Stimulated activated CD4-positive, alpha-beta T cell treated with anti-CD3 and anti-CD28 coated beads, Interleukin-12 subunit alpha, Interleukin-12 subunit beta, amount 100 ng/mL, for 4 hours (primary cell): ENCODE measurements around the gene UNC13A.

ENCODE experiments used
- DNase-seq: peaks from one replicate; pipeline ENCODE4 v3.0.0-alpha.2; 2020

UNC13A gene

DNA sequence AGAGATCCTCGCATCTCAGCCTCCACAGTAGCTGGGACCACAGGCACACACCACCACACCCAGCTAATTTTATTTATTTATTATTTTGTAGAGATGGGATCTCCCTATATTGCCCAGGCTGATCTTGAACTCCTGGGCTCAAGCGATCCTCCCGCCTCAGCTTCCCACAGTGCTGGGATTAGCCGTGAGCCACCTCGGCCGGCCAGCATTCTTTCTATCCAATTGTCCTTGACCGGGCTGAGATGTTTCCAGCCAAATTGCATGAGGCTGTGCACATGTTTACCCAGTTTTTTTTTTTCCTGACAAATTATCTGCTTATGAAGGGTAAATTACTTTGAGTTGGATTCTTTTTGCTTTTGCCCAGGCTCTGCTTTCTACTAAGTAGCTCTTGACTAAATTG lies 28.2 kb downstream of the UNC13A start:
- no peak for DNase-seq

DNA sequence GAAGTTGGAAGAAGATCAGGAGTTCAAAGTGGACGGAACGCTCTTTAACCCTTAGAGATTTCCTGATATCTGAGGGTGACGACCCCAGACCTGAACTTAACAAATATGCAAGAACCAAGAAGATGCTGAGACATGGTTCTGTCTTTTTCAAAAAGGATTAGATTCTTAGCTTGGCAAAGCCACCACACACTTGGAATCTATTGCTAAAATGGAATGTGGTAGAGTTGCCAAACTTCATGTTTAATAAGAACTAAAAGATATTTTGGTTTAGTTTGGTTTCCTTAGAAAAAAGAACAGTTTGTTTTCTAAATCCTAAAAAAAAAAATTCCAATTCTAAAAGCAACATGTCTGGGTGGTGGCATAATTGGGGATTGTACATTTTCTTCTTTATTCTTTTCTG lies 29.5 kb downstream of the UNC13A start:
- DNase-seq = no peak

DNA sequence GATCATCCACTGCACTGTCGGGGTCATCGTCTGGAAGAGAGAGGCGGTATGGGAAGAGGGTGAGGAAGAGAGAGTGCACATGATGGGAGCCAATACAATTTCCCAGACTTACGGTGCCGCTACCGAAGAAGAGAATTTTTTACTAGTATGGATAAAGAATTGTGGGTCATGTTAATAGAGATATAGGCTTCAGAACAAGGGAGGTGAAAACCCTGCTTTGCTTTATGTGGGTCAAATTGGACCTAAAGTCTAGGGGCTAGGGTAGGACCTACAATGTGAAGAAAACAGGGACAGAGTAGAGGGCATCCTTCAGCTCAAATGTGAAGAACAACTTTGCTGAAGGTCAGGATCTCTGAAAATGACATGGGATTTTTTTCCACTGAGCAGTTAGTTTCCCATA lies 29.9 kb downstream of the UNC13A start:
- DNase-seq = no peak

DNA sequence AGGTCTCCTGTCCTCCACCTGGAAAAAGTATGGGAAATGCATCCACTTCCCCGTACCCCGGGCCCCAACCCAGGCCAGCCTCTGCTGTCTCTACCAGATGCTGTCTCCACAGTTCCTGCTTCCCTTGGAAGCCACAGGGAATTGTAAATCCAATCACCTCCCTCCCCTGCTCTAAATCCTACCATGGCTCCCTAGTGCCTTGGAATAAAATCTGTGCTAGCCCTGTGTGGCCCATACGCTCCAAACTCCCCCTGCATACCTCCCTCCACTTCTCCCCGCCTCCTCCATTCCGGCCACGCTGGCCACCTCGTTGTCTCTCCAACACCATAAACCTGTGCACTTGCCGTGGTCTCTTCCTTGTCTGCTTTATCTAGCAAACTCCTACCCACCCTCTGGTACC lies 31.2 kb downstream of the UNC13A start:
- no peak for DNase-seq

DNA sequence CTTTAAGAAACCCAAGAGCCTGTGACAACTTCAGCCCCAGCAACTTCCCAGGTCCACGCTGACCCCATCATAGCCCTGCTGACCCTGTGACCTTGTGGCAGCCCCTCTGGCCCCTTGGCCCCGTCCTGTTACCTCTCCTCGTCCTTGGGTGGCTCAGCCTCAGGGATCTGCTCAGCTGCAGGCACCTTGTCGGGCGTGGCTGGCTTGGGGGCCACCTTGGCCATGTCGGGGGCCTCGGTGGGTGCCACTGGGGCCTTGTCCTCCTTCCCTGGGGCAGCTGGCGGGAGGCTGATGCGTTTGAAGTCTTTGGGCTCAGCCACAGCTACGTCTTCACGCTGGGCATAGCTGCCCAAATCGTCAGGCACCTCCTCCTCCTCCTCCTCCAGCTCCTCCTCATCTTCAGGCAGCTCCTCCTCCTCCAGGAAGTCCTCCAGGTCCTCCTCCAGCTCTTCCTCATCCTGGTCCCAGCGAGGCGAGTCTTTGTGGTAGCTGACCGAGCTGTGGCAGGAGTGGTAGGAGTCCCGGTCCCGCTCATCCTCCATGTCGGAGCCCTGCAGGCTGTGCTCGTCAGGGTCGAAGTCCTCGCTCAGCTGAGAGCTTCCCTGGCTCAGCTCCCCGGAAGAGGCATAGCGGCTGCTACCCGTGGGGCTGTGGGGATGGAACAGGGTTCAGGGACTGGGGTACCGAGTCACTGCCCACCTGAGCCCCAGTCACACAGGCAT lies 32.2 kb downstream of the UNC13A start:
- DNase-seq = no peak

DNA sequence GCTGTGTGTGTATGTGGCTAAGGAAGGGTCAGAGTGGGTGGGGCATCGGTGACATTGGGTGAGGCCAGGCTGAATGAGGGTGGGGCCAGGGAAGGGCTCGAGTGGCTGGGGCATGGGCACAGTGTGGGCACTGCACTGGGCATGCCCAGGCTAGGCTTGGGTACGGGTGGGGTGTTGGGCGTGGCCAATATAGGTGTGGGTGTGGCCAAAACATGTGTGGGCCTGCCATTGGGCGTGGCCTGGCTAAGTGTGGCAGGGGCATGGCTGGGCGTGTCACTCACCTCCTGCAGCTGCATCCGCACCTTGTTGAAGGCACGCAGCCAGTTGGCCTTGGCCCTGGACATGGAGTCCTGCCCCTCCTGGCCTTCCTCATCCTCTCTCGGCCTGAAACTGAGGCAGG lies 33.2 kb downstream of the UNC13A start:
- DNase-seq = no peak

DNA sequence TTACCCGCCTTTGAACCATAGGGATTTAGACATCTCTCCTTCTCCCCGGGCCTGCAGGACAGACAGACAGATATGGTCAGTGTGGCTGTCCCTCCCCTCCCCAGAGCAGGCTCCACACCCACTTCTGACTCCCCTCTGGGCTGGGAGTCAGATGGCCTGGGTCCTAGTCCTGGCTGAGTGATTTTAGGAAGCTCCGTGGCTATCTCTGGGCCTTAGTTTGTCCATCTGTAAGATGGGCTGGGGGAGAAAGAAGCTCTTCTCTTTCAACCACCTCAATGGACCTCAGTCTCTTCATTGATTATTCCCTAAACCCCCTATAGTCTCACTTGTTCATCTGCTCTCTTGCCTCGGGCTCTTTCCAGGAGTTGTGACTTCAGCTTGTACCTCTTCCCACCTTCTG lies 35.5 kb downstream of the UNC13A start:
- no peak for DNase-seq

DNA sequence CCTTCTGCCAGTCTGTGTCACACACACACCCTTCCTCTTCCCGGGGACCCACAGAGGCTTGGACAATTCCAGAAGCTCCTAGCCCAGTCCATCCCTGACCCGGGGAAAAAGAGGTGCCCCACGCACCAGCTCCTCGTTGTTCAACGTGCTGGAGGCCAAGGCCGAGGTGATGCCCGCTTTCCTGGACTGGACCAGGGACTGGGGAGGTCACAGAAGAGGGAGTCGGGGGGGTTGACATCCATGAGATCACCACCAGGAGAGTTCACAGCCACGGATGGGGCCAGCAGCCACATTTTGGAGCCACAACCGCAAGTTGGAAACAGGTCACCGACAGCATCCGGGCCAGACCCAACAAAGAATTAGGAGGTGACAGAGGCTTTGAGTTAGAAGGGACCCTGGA lies 39.4 kb downstream of the UNC13A start:
- no peak for DNase-seq

DNA sequence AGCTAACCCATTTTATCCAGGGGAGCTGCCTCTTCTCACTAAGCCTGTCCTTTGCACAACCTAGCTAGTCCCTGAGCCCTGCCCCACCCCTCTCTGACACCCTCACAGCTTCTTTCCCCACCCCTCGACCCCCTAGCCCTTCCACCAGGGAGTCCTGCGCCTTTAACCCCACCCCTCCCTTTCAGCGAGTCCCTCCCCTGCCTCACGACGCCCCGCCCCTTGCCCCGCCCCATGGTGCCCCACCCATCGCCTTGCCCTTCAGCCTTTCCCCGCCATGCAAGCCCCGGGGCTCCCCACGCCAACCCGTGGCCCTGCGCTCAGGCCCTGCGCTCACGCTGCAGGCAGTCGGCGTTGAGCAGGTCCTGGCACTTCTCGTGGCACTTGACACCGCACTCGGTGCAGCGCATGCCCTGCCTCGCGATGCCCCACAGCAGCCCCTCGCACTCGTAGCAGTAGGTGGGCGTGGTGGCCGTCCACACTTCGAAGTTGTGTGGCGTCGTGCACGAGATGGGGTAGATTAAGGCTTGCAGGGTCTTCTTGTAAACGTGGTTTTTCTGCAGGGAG lies 40.0 kb downstream of the UNC13A start:
- DNase-seq = no peak

DNA sequence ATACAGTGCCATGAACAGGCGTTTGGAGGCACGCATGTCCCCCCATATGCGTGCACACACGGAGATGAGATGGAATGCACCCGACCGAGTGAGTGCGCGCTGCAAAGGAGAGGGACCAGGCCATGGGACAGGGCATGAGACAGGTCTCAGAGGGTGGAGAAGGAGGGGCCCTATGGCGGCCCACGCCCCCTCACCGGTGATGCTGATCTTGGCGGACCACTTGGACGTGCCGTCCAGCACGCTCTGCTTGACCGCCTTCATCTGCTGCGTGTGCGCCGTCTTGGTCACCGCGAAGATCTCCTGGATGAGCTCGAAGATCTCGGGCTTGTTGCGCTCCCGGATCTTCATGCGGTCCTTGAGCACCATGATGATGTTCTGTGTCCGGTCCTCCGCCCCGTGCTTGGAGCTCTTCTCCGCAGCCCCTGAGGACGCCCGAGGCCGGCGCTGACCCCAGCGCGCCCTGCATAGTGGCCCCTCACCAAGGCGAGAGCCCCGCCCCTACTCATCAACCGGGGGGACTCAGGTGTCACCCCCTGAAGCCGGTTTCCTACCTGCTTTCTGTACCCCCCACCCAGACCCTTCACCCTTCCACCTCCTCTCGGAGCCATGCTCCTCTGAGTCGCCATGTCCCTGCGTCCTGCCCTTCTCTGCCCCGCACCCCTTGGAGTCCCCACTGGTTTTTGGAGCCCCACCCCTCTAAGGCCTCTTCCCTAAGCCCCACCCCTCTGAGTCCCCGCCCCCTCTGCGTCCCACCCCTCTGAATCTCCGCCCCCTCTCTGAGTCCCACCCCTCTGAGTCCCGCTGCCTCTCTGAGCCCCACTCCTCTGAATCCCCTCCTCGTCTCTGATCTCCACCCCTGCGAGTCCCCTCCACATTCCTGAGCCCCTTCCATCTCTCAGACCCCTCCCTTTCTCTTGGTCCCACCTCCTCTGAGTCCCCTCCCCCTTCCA lies 40.8 kb downstream of the UNC13A start:
- no peak for DNase-seq

DNA sequence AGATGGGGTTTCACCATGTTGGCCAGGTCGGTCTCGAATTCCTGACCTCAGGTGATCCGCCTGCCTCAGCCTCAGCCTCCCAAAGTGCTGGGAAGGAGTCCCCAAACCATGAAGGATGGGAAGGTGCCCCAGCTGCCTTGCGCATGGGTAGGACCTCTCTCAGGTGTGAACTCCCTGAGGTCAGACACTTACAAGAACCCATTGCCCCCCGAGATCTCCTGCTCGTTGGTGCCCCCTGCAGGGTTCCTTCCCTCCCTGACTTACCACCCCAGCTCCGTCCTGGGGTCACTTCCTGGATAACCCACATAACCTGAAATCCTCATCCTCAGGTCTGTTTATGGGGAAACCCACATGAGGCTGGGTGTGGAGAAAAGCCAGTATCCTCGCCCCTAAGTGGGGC lies 41.7 kb downstream of the UNC13A start:
- DNase-seq = no peak

DNA sequence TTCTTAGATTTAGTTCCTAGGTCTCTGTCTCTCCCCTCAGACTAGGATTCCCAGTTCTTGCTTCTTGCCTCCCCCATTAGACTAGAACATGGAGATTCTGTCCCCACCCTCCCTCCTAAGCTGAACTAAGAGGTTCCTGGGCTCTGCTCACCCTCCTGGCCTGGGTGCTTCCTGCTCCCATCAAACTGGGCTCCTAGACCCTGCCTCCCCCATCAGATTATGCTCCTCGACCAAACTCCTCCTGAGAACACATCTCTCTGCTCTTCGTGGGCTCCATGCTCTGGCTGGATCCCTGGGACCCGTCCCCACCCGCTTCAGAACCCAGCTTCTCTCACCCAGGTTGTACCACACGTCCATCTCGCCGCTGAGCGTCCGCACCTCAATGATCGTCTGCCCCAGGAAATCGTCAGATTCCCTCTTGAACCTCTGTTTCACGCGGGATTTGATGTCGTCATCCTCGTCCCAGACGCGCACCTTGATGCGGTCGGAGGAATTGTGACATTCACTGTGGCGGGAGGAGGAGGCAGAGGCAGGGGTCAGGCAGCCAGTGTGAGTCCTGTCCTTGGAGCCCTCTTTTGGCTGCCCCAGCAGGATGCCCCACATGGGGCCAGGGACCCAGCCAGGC lies 42.7 kb downstream of the UNC13A start:
- DNase-seq = no peak

DNA sequence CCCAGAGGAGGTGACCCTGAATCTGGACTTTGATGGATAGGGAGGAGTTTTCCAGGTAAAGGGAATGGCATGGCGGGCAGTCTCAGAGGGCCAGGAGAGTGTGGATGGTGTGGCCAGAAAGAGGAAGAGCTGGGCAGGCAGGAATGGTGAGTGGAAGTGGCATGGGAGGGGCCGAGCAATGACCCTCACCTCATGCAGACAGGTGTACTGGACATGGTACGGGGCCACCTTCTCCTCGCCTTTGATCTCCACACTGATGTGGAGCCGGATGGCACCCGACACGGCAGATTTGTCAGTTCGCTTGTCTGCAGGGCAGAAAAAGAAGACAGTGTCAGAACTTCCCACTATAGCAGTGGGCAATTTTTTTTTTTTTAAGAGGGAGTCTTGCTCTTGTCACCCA lies 45.5 kb downstream of the UNC13A start:
- DNase-seq = no peak

DNA sequence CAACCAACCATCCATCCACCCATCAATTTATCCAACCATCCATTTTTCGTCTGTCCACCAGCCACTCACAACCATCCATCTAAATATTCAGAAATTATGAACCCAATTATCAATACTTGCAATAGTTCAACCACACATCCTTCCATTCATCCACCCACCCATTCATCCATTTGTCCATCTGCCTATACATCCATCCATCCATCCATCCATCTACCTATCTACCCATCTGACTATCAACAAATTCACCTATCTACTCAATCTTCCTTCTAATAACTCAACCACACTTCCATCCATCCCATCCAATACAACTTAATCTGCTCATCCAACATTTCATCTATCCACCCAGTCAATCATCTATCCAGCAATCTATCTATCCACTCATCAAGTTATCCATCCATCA lies 46.3 kb downstream of the UNC13A start:
- no peak for DNase-seq

DNA sequence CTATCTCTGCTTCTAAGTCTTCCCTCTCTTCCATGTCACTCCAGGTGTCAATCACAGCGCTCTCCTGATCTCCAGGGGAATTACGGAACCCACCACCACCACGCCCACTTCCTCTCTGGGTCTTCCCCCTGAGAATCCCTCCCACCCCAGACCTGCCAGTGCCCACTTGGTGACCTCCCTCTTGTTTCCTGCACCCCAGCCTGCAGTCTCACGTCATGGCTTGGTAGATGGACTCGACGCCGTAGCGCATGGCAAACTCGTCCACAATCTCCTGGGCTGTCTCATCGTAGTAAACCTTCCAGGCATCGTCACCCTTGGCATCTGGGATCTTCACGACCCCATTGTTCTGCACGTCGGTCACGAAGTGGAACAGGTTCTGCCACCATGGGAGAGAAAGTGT lies 47.0 kb downstream of the UNC13A start:
- no peak for DNase-seq

DNA sequence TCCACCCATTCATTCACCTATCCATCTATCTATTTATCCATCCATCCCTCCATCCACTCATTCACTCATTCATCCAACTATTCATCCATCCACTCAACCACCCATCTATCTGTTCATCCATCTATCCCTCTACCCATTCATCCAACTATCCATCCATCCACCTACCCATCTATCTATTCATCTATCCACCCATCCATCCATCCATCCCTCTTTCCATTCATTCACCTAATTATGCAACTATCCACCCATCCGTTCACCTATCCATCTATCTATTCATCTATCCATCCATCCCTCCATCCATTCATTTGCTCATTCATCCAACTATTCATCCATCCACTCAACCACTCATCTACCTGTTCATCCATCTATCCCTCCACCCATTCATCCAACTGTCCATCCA lies 54.5 kb downstream of the UNC13A start:
- no peak for DNase-seq

DNA sequence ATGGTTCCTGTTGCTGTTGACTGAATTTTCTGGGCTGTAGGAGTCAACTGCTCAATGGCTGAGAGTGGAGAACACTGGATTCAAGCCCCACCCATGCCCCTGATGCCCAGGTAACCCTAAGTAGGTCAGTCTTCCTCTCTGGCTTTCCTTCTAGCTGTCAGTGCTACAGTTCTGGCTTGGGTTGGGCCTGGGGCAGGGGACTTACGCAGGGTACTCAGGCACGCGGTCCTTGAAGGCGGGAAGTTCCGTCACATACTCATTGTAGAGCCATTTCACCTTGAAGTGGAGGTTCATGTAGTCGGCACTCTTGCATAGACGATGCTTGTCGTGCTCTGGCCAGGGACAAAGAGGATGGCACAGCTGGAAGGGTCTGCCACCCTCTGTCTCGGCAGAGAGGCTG lies 55.6 kb downstream of the UNC13A start:
- no peak for DNase-seq

DNA sequence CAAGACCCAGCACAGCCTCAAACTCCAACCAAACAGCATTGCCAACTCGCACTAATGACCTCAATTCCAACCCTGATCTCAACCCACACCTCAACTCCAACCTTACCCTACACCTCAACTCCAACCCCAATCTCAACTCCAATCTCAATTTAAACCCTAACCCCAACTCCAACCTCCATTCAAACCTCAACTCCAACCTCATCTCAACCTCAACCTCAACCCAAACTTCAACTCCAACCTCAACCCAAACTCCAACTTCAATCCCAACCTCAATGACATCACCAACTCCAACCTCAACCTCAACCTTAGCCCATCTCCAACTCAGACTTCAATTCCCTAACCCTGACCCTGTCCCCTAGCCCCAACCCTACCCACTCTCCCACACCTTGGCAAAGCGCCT lies 58.4 kb downstream of the UNC13A start:
- no peak for DNase-seq

DNA sequence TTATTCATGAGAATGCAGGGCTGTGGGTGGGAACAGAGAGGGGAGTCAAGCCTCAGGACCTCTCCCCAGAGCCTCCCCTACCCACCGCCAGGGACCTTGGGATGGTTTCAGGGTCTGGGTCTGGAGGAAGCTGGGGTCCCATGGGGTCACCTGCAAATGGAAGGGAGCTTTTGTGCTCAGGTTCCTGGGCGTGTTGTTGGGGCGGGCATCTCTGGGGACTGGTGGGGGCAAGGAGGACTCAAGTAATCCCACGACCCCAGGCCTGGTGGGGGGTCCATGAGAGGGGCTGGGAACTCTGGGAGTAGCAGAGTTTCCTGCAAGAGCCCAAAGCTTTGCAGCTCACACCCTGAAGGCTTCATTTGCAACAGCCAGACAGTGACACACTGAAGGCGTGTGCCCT lies 60.2 kb downstream of the UNC13A start:
- DNase-seq = no peak

DNA sequence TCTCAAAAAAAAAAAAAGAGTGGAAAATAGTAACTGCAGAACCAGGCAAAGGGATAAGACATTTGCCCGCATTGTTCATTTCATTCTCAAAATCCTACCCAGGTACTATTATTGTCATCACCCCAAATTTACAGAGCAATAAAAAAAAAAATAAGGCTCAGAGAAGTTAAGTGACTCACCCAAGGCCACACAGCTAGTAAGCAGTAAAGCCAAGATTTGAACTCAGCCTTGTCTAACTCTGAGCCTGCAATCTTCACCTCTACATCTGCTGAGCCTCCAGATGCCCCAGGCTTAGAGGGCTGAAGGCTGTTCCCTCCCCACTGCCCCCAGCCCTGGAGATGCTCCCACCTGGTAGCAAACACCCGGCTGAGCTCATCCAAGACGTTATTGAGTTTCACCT lies 61.0 kb downstream of the UNC13A start:
- DNase-seq = no peak

DNA sequence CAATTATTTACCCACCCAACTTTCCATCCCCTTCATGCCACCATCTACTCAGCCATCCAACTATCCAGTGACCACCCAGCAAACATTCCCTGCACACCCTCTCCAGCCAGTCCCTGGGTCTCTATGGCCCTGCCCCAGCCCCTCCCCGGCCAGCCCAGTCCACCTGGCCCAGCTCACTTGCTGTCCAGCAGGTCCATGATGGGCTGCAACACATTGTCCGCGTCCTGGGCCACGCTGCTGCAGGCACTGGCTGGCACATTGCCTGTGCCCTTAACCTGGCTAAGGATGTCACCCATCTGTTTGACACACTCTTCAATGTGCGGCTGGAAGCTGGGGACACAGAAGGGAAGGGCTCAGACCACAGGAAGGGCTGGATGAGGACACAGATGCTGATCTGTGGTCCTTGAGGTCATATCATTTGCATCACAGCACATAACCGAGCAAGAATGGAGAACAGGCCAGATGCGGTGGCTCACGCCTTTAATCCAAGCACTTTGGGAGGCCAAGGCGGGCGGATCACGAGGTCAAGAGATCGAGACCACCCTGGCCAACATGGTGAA lies 61.6 kb downstream of the UNC13A start:
- no peak for DNase-seq

DNA sequence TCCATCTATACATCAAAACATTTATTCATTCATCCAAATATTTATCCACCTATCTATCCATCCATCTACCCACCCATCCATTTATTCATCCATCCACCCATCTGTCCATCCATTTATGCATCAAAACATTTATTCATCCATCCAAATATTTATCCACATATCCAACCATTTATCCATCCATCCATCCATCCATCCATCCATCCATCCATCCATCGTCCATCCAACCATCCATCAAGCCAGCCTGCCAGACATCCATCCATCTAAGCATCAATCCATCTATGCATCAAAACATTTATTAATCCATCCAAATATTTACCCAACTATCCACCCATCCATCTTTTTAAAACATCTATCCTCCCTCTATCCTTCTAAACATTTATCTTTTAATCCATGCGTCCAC lies 62.2 kb downstream of the UNC13A start:
- DNase-seq = no peak

DNA sequence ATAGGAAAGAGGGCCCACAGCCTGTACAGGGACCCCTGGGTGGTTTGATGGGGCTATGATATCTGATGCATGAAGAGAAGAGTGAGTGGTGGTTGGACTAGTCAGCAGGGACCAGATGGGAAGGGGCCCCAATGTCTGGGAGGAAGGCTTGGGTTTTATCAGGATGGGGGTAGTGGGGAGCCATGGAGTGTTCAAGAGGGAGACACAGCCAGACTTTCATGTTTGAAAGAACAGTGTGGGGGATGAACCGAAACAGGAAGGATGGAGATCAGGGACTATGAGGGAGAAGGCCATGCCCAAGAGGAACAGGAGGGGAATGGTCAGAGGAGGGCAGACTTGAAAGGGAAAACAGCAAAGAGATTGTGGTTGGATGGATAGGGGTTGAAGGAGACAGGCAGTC lies 63.1 kb downstream of the UNC13A start:
- DNase-seq = no peak
